Fibroblast of mammary gland (primary cell): ENCODE data around the gene FANCL.
"Not testable (repeated sequence)": the region's sequence is repeated elsewhere in the genome, so short reads cannot be mapped to it uniquely, and the experiment has no call there.

Source experiments
- DNase-seq: peaks from one replicate; pipeline ENCODE4 v3.0.0-alpha.2; 2010; ENCODE audit warnings: low read depth
- H3K4me3 ChIP-seq: 2 replicates; pipeline ENCODE4 v1.5.1; 2011; ENCODE audit warnings: low read depth, mild to moderate bottlenecking, low read length, moderate library complexity; ENCODE audit not compliant: control insufficient read depth
- TF ChIP-seq, protein P1 (sequence below): conservative IDR thresholded peaks from 2 replicates; pipeline ENCODE4 v1.5.1; 2011; ENCODE audit warnings: low read depth, low read length, inconsistent platforms; ENCODE audit not compliant: control insufficient read depth, insufficient read depth

FANCL gene

DNA sequence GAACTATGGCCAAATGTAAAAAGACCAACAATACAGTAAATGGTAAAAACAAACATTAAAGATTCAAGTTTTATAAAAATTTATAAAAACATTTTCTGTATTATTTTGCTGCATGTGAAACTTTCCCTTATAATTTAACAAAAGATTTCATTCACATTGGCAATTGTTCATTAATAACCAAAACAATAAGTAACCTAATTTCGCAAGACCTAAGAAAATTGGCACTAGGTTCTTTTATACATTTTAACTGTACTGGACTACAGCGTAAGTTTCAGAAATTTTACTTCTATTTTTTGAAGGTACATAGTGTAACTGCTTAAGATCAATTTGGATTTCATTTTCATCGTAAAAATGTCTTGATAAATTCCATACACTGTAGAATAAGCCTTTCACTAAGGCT lies 77.2 kb downstream of the FANCL start:
- TF ChIP-seq, protein P1, sequence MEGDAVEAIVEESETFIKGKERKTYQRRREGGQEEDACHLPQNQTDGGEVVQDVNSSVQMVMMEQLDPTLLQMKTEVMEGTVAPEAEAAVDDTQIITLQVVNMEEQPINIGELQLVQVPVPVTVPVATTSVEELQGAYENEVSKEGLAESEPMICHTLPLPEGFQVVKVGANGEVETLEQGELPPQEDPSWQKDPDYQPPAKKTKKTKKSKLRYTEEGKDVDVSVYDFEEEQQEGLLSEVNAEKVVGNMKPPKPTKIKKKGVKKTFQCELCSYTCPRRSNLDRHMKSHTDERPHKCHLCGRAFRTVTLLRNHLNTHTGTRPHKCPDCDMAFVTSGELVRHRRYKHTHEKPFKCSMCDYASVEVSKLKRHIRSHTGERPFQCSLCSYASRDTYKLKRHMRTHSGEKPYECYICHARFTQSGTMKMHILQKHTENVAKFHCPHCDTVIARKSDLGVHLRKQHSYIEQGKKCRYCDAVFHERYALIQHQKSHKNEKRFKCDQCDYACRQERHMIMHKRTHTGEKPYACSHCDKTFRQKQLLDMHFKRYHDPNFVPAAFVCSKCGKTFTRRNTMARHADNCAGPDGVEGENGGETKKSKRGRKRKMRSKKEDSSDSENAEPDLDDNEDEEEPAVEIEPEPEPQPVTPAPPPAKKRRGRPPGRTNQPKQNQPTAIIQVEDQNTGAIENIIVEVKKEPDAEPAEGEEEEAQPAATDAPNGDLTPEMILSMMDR = no peak
- H3K4me3 ChIP-seq = no peak overlapping the region
- DNase-seq = no peak

DNA sequence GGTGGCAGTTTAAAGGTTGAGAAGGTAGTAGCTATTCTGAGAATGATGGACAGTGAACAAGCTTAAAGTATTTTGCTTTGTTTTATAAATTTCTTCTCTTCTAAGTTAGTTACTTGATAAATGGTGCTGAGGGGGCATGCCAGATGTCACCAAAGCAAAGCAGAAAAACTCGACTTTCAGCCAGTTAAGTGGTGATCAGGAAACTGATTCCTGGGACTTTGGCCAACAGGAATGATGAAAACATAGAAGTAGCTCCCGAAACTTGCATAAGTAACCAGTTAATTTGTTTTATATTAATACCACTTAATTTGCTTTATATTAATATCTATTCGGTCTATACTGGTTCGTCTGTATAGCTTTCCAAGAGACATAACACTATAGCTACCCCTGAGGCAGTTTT lies 82.6 kb downstream of the FANCL start:
- H3K4me3 ChIP-seq = no peak overlapping the region
- TF ChIP-seq, protein P1 = no peak
- no peak for DNase-seq

DNA sequence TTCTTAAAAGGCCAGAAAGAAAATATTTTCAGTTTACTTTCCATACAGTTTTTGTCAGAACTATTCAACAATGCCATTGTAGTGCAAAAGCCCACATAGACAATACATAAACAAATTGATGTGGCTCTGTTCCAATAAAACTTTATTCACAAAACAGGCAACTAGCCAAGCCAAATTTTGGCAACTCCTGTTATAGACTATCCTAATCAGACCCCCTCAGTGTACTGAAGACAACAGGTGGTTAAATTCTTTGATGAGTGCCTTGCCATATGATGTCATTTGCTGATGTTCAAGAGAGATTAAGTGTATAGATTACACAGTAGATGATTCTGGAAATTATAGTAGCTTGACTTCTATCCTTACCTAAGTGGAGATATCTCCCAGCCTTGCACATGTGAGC lies 83.4 kb downstream of the FANCL start:
- TF ChIP-seq, protein P1 = no peak
- H3K4me3 ChIP-seq = no peak overlapping the region
- DNase-seq = no peak

DNA sequence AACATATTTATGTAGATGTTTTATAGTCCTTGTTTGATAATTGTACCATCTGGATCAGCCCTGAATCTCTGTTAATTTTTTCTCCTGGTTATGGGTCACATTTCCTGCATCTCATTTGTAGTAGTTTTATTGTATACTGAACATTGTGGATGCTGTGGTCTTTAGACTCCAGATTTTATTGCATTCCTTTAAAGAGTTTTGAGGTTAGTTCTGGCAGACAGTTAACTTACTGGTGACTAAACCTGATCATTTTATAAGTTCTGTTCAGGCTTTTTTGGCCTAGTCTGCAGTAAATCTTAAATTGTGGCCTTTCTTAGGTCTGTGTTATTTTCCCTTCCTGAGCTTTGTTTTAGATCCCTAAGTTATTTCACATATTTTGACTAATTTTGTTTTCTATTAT lies 84.3 kb downstream of the FANCL start:
- TF ChIP-seq, protein P1 = no peak
- H3K4me3 ChIP-seq = no peak overlapping the region
- peak; percentile 53 for DNase-seq

DNA sequence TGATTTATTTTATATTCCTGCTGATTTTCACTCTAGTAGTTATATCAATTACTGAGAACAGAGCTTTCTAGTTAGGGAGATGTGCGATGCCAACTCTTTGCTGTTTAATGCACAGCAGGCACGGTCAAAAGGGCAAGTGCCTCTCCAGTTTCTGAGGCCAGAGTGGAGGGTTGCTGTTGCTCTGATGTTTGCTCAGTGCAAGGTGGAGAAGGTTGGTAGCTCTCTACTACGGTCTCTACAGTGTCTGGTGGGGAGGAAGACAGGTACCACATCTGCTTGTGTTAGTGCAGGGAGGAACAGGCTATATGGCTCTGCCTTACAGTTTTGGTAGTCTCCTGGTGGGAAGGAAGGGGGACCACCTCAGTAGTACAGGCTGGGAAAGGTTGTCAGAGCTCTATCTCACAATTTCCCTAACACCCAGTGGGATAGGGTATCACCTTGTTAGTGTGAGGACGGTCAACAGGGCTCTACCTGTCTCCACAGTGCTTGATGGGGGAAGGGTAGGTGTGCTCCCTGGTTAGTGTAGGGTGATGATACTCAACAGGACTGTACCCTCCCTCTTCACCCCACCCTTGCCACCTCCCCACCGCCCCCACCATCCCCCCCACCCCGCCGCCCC lies 85.9 kb downstream of the FANCL start:
- TF ChIP-seq, protein P1 = no peak
- no peak for DNase-seq

DNA sequence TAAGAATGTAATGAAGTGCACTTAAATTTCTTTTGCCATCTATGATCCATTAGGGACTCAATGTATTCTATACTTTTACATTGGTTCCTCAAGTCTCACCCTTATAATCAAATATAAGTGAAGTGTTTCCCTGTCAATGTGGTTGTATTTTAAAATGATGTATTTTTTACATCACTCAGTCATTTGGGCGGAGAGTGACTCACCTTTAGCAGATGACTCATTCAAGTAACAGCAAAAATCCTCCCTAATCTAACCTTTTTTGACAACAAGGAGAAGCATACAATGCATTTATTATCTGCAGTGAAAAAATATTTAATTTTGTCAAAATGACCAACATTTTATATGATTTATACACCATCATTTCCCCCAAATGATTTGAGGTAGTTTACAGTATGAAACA lies 94.4 kb downstream of the FANCL start:
- TF ChIP-seq, protein P1 = no peak
- peak; percentile 57 for DNase-seq
- no peak overlapping the region for H3K4me3 ChIP-seq

More for the DNA sequence above, 85.9 kb downstream of the FANCL start:
- H3K4me3 ChIP-seq = no peak overlapping the region

DNA sequence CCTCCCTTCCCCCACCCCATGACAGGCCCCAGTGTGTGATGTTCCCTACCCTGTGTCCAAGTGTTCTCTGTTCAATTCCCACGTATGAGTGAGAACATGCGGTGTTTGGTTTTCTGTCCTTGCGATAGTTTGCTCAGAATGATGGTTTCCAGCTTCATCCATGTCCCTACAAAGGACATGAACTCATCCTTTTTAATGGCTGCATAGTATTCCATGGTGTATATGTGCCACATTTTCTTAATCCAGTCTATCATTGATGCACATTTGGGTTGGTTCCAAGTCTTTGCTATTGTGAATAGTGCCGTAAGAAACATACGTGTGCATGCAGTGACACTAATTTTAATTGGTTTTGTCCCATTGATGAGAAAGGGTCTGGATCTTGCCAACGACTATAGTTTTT lies 95.4 kb downstream of the FANCL start:
- DNase-seq, H3K4me3 ChIP-seq: not testable (repeated sequence)
